Thyroid gland (tissue), 4 donors: Measurements from ENCODE around the gene RRAGA.
"Not testable (repeated sequence)": the region's sequence is repeated elsewhere in the genome, so short reads cannot be mapped to it uniquely, and the experiment has no call there.

Source experiments
- POLR2A ChIP-seq, 2 donors: fragments of 450-650 bp; IDR thresholded peaks; one replicate each; pipeline ENCODE4 v1.6.1; 2017; ENCODE audit warnings: antibody characterized with exemption in 2 of 2, mild to moderate bottlenecking in 2 of 2, moderate library complexity in 1 of 2
- TF ChIP-seq, protein P1 (sequence below), 6 experiments: fragments of 200-600 bp in 3 of 6; fragments of 450-650 bp in 3 of 6; sonication (generic) in 3 of 6; IDR thresholded peaks; one replicate each; pipeline ENCODE4 v1.5.1; 2016 to 2019; ENCODE audit warnings: antibody characterized with exemption in 6 of 6, mild to moderate bottlenecking in 2 of 6, inconsistent platforms in 1 of 6, moderate library complexity in 1 of 6

DNA sequence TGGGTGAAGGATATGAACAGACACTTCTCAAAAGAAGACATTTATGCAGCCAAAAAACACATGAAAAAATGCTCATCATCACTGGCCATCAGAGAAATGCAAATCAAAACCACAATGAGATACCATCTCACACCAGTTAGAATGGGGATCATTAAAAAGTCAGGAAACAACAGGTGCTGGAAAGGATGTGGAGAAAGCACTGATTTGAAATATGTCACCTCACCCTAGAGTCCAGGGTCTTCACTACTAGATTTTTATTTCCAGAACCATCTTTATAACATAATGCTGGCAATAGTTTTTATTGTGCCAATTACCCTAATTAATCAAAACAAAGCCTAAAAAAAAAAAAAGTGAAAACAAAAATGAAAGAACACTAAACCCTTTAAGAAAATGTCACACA is 48.2 kb downstream of the RRAGA start:
- TF ChIP-seq, protein P1, sequence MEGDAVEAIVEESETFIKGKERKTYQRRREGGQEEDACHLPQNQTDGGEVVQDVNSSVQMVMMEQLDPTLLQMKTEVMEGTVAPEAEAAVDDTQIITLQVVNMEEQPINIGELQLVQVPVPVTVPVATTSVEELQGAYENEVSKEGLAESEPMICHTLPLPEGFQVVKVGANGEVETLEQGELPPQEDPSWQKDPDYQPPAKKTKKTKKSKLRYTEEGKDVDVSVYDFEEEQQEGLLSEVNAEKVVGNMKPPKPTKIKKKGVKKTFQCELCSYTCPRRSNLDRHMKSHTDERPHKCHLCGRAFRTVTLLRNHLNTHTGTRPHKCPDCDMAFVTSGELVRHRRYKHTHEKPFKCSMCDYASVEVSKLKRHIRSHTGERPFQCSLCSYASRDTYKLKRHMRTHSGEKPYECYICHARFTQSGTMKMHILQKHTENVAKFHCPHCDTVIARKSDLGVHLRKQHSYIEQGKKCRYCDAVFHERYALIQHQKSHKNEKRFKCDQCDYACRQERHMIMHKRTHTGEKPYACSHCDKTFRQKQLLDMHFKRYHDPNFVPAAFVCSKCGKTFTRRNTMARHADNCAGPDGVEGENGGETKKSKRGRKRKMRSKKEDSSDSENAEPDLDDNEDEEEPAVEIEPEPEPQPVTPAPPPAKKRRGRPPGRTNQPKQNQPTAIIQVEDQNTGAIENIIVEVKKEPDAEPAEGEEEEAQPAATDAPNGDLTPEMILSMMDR (IDR thresholded peaks at IDR 0.05) = not testable (repeated sequence)
- TF ChIP-seq POLR2A (IDR thresholded peaks at IDR 0.05) = not testable (repeated sequence)
